Stomach (tissue), 8 donors: ENCODE measurements around the gene NEMP1. TPM values are rescaled to one million over a fixed set of nuclear protein-coding genes. Genes with fewer than 3 reads are reported as not detected.

Source experiments
- polyA plus RNA-seq, 3 donors: library from polyadenylated mRNA; stranded (reverse); fragments of 200-250 nt; gene quantifications; one replicate each; pipeline ENCODE4 v1.2.3, GENCODE V29; 2013
- total RNA-seq, 5 donors: library from RNA; depleted of rRNA; stranded (reverse); fragments of >200 nt; gene quantifications; one replicate each; pipeline versions ENCODE4 v1.1.0 to v1.2.3, GENCODE V29; 2014 to 2016
- donor health status: healthy with polysubstance abuse.
- donor health status: Bipolar disorder and iron deficiency.
- donor health status: healthy.

Gene NEMP1
- total and polyA plus RNA-seq, 8 donors, result 1.1 to 16.7 (median 2.5) TPM

Other genes starting within 250 kb of the NEMP1 start
- gene SDR9C7, start 144.4 kb downstream of the NEMP1 start, total RNA-seq, result not detected
- under 1 TPM in 1 of 3 donors, not detected in 2; 0.50 TPM for gene SDR9C7, start 144.4 kb downstream of the NEMP1 start, polyA plus RNA-seq
- gene RDH16, start 121.2 kb downstream of the NEMP1 start, total RNA-seq, result 1 to 10 TPM in 1 of 5 donors, under 1 TPM in 1, not detected in 3; 0.37 to 1.0 TPM
- gene RDH16, start 121.2 kb downstream of the NEMP1 start, polyA plus RNA-seq, result under 1 TPM in 1 of 3 donors, not detected in 2; 0.68 TPM
- gene ZBTB39, start 72.2 kb downstream of the NEMP1 start, total RNA-seq, result 1 to 10 TPM; 3.3 to 7.6 (median 4.9) TPM
- 1 to 10 TPM; 1.2 to 1.7 (median 1.4) TPM for gene ZBTB39, start 72.2 kb downstream of the NEMP1 start, polyA plus RNA-seq
- 10 to 100 TPM in 1 of 5 donors, 1 to 10 TPM in 2, not detected in 2; 2.0 to 19.8 (median 7.6) TPM for gene TAC3, start 62.3 kb downstream of the NEMP1 start, total RNA-seq
- under 1 TPM in 2 of 3 donors, not detected in 1; 0.62 to 0.75 TPM for gene TAC3, start 62.3 kb downstream of the NEMP1 start, polyA plus RNA-seq
- gene MYO1A, start 28.7 kb downstream of the NEMP1 start, total RNA-seq, result 10 to 100 TPM in 4 of 5 donors, 1 to 10 TPM in 1; 2.7 to 97.3 (median 19.3) TPM
- 10 to 100 TPM in 1 of 3 donors, 1 to 10 TPM in 1, under 1 TPM in 1; 0.70 to 16.2 (median 1.2) TPM for gene MYO1A, start 28.7 kb downstream of the NEMP1 start, polyA plus RNA-seq
- gene NAB2, start 10.3 kb upstream of the NEMP1 start, total RNA-seq, result 10 to 100 TPM in 2 of 5 donors, 1 to 10 TPM in 2, not detected in 1; 1.7 to 12.1 (median 8.3) TPM
- gene NAB2, start 10.3 kb upstream of the NEMP1 start, polyA plus RNA-seq, result 10 to 100 TPM; 14.1 to 16.6 (median 16.3) TPM
- 100 to 1,000 TPM in 4 of 5 donors, 10 to 100 TPM in 1; 81.9 to 343 (median 209) TPM for gene STAT6, start 32.6 kb upstream of the NEMP1 start, total RNA-seq
- gene STAT6, start 32.6 kb upstream of the NEMP1 start, polyA plus RNA-seq, result 100 to 1,000 TPM; 138 to 477 (median 147) TPM
- 100 to 1,000 TPM in 4 of 5 donors, 10 to 100 TPM in 1; 97.8 to 510 (median 129) TPM for gene LRP1, start 49.7 kb upstream of the NEMP1 start, total RNA-seq
- gene LRP1, start 49.7 kb upstream of the NEMP1 start, polyA plus RNA-seq, result 10 to 100 TPM; 13.5 to 25.9 (median 13.6) TPM
- gene LRP1-AS, start 68.8 kb upstream of the NEMP1 start, total RNA-seq, result not detected
- not detected for gene LRP1-AS, start 68.8 kb upstream of the NEMP1 start, polyA plus RNA-seq
- gene NXPH4, start 138.0 kb upstream of the NEMP1 start, total RNA-seq, result under 1 TPM in 1 of 5 donors, not detected in 4; 0.18 TPM
- gene NXPH4, start 138.0 kb upstream of the NEMP1 start, polyA plus RNA-seq, result under 1 TPM in 2 of 3 donors, not detected in 1; 0.30 to 0.44 TPM
- 10 to 100 TPM; 26.1 to 93.7 (median 77.8) TPM for gene SHMT2, start 150.9 kb upstream of the NEMP1 start, total RNA-seq
- gene SHMT2, start 150.9 kb upstream of the NEMP1 start, polyA plus RNA-seq, result 10 to 100 TPM; 54.6 to 59.0 (median 57.1) TPM
- gene STAC3, start 172.4 kb upstream of the NEMP1 start, total RNA-seq, result 1 to 10 TPM in 2 of 5 donors, under 1 TPM in 2, not detected in 1; 0.55 to 5.1 (median 1.6) TPM
- 1 to 10 TPM; 1.3 to 3.8 (median 3.5) TPM for gene STAC3, start 172.4 kb upstream of the NEMP1 start, polyA plus RNA-seq